ENCODE data around the gene PRICKLE2. TPM values are rescaled to one million over a fixed set of nuclear protein-coding genes. Genes with fewer than 3 reads are reported as not detected.

PRICKLE2 gene
- total and polyA plus RNA-seq, 3 donors from 2014 or later: 5.5 to 10.1 (median 9.1) TPM

DNA sequence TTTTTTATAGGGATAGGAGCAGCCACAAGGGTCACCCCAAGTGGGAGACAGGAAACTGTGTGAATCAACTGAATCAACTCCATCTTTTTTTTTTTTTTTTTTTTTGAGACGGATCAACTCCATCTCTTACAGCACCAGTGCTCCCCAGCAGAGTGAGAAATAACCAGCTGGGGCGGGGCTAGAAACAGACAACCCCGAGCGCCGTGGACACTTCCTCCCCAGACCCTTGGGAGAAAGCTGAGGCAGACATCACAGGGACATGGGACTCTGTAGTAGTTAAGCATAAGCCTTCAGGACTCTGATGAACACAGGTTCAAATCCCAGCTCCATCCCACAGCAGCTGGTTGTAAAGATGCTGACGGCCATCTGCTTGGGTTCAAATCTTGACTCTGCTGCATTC is 75.4 kb downstream of the PRICKLE2 start:
- 85 to 86% methylated on average over 6 of the region's 6 CpGs for WGBS, 2 donors
- peaks cover 9% of the 10 kb centered on the region for H3K4me1 ChIP-seq
- intact Hi-C loops (cut with DNase I; ENCODE audit: low total_unique reads): no loop called here

DNA sequence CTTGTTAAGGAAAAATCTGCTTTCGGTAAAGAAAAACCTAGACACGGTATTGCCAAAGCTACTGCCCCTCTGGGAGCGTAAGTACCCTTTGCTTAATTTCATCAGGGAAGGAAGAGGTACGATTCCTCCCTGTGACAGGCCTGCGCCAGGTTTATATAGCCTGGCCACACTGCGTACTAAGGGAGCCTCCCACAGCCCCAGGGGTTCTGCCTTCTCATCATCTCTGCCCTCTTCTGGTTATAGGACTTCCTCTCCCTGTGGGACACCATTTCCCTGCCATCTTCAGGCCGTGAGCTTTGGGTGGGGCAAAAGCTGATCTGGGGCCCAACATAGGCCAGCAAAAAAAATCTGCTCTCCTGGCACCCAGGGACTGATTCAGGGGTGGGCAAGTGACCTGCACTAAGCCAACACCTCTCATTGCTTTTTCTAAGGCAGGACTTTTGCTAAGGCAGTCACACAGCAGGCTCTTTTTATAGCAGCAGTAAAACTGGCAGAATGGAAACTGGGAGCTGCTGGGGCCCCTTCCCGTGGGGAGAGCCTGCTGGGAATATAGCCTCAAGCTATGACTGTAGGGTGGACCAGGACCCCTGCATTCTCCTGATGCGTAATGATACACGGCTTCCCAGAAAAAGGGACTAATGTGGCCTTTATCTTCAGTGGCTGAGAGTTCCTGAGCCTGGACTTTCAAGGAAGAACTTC is 76.2 kb downstream of the PRICKLE2 start:
- no peak overlapping the region for H3K27ac ChIP-seq
- intact Hi-C loops (cut with DNase I; ENCODE audit: low total_unique reads): no loop called here
- peaks cover 9% of the 10 kb centered on the region for H3K4me1 ChIP-seq

More for the DNA sequence above, 75.4 kb downstream of the PRICKLE2 start:
- no peak for TF ChIP-seq POLR2A (IDR thresholded peaks at IDR 0.05)
- TF ChIP-seq, protein P1, sequence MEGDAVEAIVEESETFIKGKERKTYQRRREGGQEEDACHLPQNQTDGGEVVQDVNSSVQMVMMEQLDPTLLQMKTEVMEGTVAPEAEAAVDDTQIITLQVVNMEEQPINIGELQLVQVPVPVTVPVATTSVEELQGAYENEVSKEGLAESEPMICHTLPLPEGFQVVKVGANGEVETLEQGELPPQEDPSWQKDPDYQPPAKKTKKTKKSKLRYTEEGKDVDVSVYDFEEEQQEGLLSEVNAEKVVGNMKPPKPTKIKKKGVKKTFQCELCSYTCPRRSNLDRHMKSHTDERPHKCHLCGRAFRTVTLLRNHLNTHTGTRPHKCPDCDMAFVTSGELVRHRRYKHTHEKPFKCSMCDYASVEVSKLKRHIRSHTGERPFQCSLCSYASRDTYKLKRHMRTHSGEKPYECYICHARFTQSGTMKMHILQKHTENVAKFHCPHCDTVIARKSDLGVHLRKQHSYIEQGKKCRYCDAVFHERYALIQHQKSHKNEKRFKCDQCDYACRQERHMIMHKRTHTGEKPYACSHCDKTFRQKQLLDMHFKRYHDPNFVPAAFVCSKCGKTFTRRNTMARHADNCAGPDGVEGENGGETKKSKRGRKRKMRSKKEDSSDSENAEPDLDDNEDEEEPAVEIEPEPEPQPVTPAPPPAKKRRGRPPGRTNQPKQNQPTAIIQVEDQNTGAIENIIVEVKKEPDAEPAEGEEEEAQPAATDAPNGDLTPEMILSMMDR (IDR thresholded peaks at IDR 0.05): no peak
- H3K36me3 ChIP-seq (ENCODE audit: low read depth, missing control alignments): no peaks in the 10 kb centered on the region
- DNase-seq: no peak
- H3K4me3 ChIP-seq: no peak overlapping the region
- H3K27ac ChIP-seq: no peak overlapping the region
- H3K9me3 ChIP-seq: no peaks in the 10 kb centered on the region
- no peaks in the 10 kb centered on the region for H3K27me3 ChIP-seq

DNA sequence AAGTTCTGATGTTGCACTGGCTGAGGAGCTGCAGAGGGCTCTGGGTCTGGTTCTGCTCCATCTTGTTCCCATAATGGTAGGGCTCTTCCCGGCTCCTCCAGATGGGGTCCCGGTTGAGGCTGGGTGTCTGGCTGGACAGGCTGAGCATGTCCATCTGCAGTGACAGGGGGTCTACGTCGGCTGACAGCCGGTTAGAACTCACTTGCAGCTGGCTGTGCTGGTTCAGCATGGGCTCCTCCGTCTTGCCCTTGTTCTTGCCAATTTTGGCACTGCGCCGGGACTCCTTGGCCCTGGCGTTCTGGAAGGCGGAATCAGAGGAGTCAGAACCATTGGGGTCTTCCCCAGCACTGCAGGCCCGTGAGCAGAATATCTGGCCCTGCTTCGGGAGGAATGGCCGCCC is 78.1 kb downstream of the PRICKLE2 start:
- Histone ChIP-seq H3K27ac (no peak overlapping the region), H3K4me3 (no peak overlapping the region), H3K4me1 (peaks cover 9% of the 10 kb centered on the region), H3K27me3 (no peaks in the 10 kb centered on the region), H3K36me3 (ENCODE audit: low read depth, missing control alignments) (no peaks in the 10 kb centered on the region), H3K9me3 (no peaks in the 10 kb centered on the region)
- WGBS, 2 donors: 89 to 91% methylated on average over 9 to 13 of the region's 13 CpGs
- DNase-seq: no peak
- intact Hi-C loops (cut with DNase I; ENCODE audit: low total_unique reads): no loop called here
- TF ChIP-seq, protein P1 (IDR thresholded peaks at IDR 0.05): no peak
- no peak for TF ChIP-seq POLR2A (IDR thresholded peaks at IDR 0.05)

More for the DNA sequence above, 76.2 kb downstream of the PRICKLE2 start:
- no peaks in the 10 kb centered on the region for H3K36me3 ChIP-seq (ENCODE audit: low read depth, missing control alignments)
- DNase-seq: no peak
- WGBS, 2 donors: 85 to 91% methylated on average over 10 of the region's 10 CpGs
- no peak for TF ChIP-seq POLR2A (IDR thresholded peaks at IDR 0.05)
- TF ChIP-seq, protein P1 (IDR thresholded peaks at IDR 0.05): no peak
- no peaks in the 10 kb centered on the region for H3K27me3 ChIP-seq
- H3K9me3 ChIP-seq: no peaks in the 10 kb centered on the region
- H3K4me3 ChIP-seq: no peak overlapping the region

DNA sequence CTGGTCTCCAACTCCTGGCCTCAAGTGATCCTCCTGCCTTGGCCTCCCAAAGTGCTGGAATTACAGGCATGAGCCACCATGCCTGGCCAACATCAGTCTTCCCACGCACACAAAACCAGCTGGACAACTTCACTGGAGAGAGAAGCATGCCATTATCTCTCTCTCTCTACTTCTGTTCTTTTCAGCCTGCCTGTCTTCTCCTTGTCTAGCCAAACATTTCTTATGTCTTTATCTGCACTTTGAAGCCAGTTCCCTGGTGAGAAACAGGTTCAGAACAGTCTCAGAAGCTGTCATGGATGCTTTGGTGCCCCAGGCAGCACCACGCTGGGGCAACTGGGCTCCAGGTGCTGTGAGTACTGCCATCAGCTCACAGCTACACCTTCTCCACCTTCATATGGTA is 79.8 kb downstream of the PRICKLE2 start:
- no peaks in the 10 kb centered on the region for H3K27me3 ChIP-seq
- H3K4me3 ChIP-seq: no peak overlapping the region
- H3K9me3 ChIP-seq: no peaks in the 10 kb centered on the region
- H3K4me1 ChIP-seq: peaks cover 5% of the 10 kb centered on the region
- DNase-seq: no peak
- H3K27ac ChIP-seq: no peak overlapping the region
- WGBS, 2 donors: 87 to 92% methylated on average over 2 of the region's 2 CpGs
- no peak for TF ChIP-seq POLR2A (IDR thresholded peaks at IDR 0.05)
- TF ChIP-seq, protein P1 (IDR thresholded peaks at IDR 0.05): no peak
- H3K36me3 ChIP-seq (ENCODE audit: low read depth, missing control alignments): no peaks in the 10 kb centered on the region
- intact Hi-C loops (cut with DNase I; ENCODE audit: low total_unique reads): no loop called here

Data from testis (tissue), 3 donors.